Measurements from ENCODE around the gene CDK19.

The CDK19 gene

GRCh38 chr6:110633731-110634213 is 181.5 kb downstream of the CDK19 start:
- no peaks in the 10 kb centered on the region for H3K79me2 ChIP-seq (ENCODE audit: insufficient read depth, low read length)
- no peak overlapping the region for H3K9ac ChIP-seq (ENCODE audit: low read length)
- H3K9me2 ChIP-seq (ENCODE audit: low read depth, low read length): no peaks in the 10 kb centered on the region
- no peaks in the 10 kb centered on the region for H3F3A ChIP-seq (ENCODE audit: insufficient read depth, low read length)
- no peaks in the 10 kb centered on the region for H3K36me3 ChIP-seq (ENCODE audit: insufficient read depth, low read length)
- no peak overlapping the region for H3K27ac ChIP-seq (ENCODE audit: low read depth, low read length, poor library complexity, severe bottlenecking)
- no peaks in the 10 kb centered on the region for H4K20me1 ChIP-seq (ENCODE audit: insufficient read depth, low read length)
- no peak for TF ChIP-seq EZH2 (IDR thresholded peaks at IDR 0.05; ENCODE audit: borderline replicate concordance, low read length)
- no peak overlapping the region for H3K4me2 ChIP-seq (ENCODE audit: low read length)
- H3K4me1 ChIP-seq (ENCODE audit: insufficient read depth, low read length, severe bottlenecking): peaks cover 7% of the 10 kb centered on the region
- H3K27me3 ChIP-seq (ENCODE audit: insufficient read depth, low read length): no peaks in the 10 kb centered on the region
- H2AFZ ChIP-seq (ENCODE audit: low read length): no peak overlapping the region
- H3K4me3 ChIP-seq (ENCODE audit: low read depth, low read length, poor library complexity, severe bottlenecking): no peak overlapping the region
- no peaks in the 10 kb centered on the region for H3K9me3 ChIP-seq (ENCODE audit: low read length)

GRCh38 chr6:110629153-110629552 is 186.1 kb downstream of the CDK19 start:
- Histone ChIP-seq H2AFZ (ENCODE audit: low read length) (no peak overlapping the region), H3K9me2 (ENCODE audit: low read depth, low read length) (no peaks in the 10 kb centered on the region), H4K20me1 (ENCODE audit: insufficient read depth, low read length) (no peaks in the 10 kb centered on the region), H3F3A (ENCODE audit: insufficient read depth, low read length) (no peaks in the 10 kb centered on the region), H3K27me3 (ENCODE audit: insufficient read depth, low read length) (no peaks in the 10 kb centered on the region), H3K9ac (ENCODE audit: low read length) (no peak overlapping the region), H3K36me3 (ENCODE audit: insufficient read depth, low read length) (peaks cover 3% of the 10 kb centered on the region; the same call in 1 of the 2 replicates), H3K9me3 (ENCODE audit: low read length) (no peaks in the 10 kb centered on the region), H3K4me3 (ENCODE audit: low read depth, low read length, poor library complexity, severe bottlenecking) (no peak overlapping the region), H3K79me2 (ENCODE audit: insufficient read depth, low read length) (no peaks in the 10 kb centered on the region), H3K4me2 (ENCODE audit: low read length) (no peak overlapping the region), H3K27ac (ENCODE audit: low read depth, low read length, poor library complexity, severe bottlenecking) (no peak overlapping the region), H3K4me1 (ENCODE audit: insufficient read depth, low read length, severe bottlenecking) (no peaks in the 10 kb centered on the region)
- TF ChIP-seq CTCF (IDR thresholded peaks at IDR 0.05; ENCODE audit: low read length): no peak
- TF ChIP-seq EZH2 (IDR thresholded peaks at IDR 0.05; ENCODE audit: borderline replicate concordance, low read length): no peak

GRCh38 chr6:110628330-110628729 is 186.9 kb downstream of the CDK19 start:
- Histone ChIP-seq H3K9me2 (ENCODE audit: low read depth, low read length) (no peaks in the 10 kb centered on the region), H3K9ac (ENCODE audit: low read length) (no peak overlapping the region), H3K4me2 (ENCODE audit: low read length) (no peak overlapping the region), H3K27me3 (ENCODE audit: insufficient read depth, low read length) (no peaks in the 10 kb centered on the region), H3K4me1 (ENCODE audit: insufficient read depth, low read length, severe bottlenecking) (no peaks in the 10 kb centered on the region), H4K20me1 (ENCODE audit: insufficient read depth, low read length) (no peaks in the 10 kb centered on the region), H3K79me2 (ENCODE audit: insufficient read depth, low read length) (no peaks in the 10 kb centered on the region), H3K4me3 (ENCODE audit: low read depth, low read length, poor library complexity, severe bottlenecking) (no peak overlapping the region), H2AFZ (ENCODE audit: low read length) (no peak overlapping the region), H3K27ac (ENCODE audit: low read depth, low read length, poor library complexity, severe bottlenecking) (no peak overlapping the region), H3K9me3 (ENCODE audit: low read length) (no peaks in the 10 kb centered on the region), H3F3A (ENCODE audit: insufficient read depth, low read length) (no peaks in the 10 kb centered on the region), H3K36me3 (ENCODE audit: insufficient read depth, low read length) (peaks cover 3% of the 10 kb centered on the region; the same call in 1 of the 2 replicates)
- TF ChIP-seq EZH2 (IDR thresholded peaks at IDR 0.05; ENCODE audit: borderline replicate concordance, low read length) (no peak), CTCF (IDR thresholded peaks at IDR 0.05; ENCODE audit: low read length) (no peak)

GRCh38 chr6:110626442-110626841 is 188.8 kb downstream of the CDK19 start:
- H4K20me1 ChIP-seq (ENCODE audit: insufficient read depth, low read length): no peaks in the 10 kb centered on the region
- H3F3A ChIP-seq (ENCODE audit: insufficient read depth, low read length): no peaks in the 10 kb centered on the region
- H3K27me3 ChIP-seq (ENCODE audit: insufficient read depth, low read length): no peaks in the 10 kb centered on the region
- H3K9me2 ChIP-seq (ENCODE audit: low read depth, low read length): no peaks in the 10 kb centered on the region
- H3K4me2 ChIP-seq (ENCODE audit: low read length): no peak overlapping the region
- TF ChIP-seq CTCF (IDR thresholded peaks at IDR 0.05; ENCODE audit: low read length) (no peak), EZH2 (IDR thresholded peaks at IDR 0.05; ENCODE audit: borderline replicate concordance, low read length) (no peak)
- no peaks in the 10 kb centered on the region for H3K4me1 ChIP-seq (ENCODE audit: insufficient read depth, low read length, severe bottlenecking)
- no peak overlapping the region for H3K9ac ChIP-seq (ENCODE audit: low read length)
- H3K9me3 ChIP-seq (ENCODE audit: low read length): no peaks in the 10 kb centered on the region
- H2AFZ ChIP-seq (ENCODE audit: low read length): no peak overlapping the region
- H3K4me3 ChIP-seq (ENCODE audit: low read depth, low read length, poor library complexity, severe bottlenecking): no peak overlapping the region
- H3K36me3 ChIP-seq (ENCODE audit: insufficient read depth, low read length): peaks cover 16% of the 10 kb centered on the region; the same call in 1 of the 2 replicates
- no peaks in the 10 kb centered on the region for H3K79me2 ChIP-seq (ENCODE audit: insufficient read depth, low read length)
- no peak overlapping the region for H3K27ac ChIP-seq (ENCODE audit: low read depth, low read length, poor library complexity, severe bottlenecking)

All from OCI-LY1 (cell line).